Measurements from ENCODE around the gene CNTN4.

The CNTN4 gene

GRCh38 chr3:2701471-2701870 lies 602.8 kb downstream of the CNTN4 start:
- no peak for DNase-seq (ENCODE audit: low spot score)

DNA sequence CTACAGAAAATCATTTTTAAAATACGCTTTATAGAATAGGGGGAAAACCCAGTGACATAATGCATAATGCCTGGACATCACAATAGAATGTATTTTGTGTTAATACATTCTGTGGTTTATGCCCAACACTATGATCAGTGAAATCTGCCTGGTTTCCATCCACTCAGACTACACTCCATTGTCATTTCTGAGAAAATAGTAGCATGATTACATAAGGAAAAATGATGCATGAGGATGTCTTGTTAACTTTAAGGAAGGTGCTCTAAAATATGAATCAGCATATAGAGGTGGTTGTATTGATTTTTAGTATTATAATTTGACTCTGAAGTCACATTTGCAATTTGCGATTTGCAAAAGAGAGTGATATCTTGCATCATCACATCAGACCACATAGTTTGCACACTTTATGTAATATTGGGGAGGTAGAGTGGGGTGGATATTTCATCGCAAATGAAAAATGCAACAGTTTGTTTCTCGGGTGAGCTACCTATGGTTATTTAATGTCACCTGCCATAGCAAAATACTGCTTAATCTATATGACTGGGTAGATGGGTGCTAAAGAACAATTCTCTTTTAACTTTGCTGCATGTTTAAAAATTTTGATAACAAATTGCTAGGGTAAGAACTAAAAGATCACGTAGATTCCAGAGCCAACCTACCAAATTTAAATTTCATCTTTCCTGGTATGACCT lies 607.6 kb downstream of the CNTN4 start:
- no peak for DNase-seq (ENCODE audit: low spot score)

DNA sequence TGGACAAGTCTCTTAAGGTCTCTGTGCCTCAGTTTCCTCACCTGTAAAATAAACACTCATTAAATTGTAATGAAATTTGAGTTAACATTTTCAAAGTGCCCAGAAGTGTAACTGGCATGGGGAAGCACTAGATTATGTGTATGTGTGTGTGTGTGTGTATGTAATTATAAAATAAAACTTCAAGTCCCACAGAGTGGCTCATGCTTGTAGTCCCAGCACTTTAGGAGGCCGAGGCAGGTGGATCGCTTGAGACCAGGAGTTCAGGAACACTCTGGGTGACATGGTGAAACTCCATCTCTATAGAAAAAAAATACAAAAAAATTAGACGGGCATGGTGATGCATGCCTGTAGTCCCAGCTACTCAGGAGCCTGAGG lies 608.2 kb downstream of the CNTN4 start:
- no peak for DNase-seq (ENCODE audit: low spot score)

DNA sequence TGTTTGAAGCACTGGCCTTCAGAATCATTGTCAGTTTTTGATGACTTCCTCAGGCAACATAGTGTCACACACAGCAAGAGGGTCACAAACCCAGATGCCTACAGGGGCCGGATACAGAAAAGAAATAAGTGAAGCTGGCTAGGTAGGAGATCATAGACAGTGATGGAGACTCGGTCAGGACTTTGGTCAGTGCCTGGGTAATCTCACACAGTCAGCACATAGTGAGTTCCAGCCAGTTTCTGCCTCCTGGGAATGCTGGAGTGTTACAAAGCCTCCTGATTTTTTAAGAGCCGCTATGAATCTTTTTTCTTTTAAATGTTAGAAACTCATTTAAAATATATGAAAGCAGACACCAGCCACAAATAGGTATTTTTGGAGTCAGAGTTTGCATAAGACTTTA lies 612.4 kb downstream of the CNTN4 start:
- DNase-seq (ENCODE audit: low spot score): no peak

DNA sequence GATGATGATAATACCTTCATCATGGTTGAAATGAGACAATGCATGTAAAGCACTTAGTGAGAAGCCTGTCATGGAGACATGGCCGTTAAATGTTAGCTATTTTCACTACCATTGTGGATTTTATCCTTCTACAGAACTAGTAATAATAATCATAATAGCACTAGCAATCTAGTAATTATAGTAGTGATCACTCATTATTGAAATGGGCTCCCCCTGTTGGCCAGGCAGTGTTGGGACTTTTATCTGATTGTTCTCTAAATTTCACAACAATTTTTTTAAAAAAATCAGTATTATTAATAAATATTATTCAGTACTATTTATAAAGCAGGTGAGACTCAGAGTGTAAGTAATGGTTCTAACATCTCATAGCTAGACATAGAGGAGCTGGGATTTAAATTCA lies 615.3 kb downstream of the CNTN4 start:
- DNase-seq (ENCODE audit: low spot score): no peak

DNA sequence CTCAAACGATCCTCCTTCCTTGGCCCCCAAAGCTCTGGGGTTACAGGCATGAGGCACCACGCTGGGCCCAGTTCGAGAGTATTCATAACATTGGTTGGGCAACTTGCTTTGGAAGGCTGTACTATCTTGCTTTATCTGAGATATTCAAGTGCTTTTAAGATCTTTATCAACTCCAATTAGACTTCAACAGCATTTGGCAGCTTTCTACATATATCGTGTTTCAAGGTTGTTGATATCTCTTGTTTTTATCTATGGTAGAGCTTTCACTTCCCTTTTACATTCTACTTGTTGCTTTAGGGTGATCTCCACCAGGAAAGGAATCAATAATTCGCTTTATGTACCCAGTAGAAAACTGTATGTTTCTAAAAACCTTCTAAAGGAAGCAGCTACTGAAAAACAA lies 616.2 kb downstream of the CNTN4 start:
- DNase-seq (ENCODE audit: low spot score): no peak

DNA sequence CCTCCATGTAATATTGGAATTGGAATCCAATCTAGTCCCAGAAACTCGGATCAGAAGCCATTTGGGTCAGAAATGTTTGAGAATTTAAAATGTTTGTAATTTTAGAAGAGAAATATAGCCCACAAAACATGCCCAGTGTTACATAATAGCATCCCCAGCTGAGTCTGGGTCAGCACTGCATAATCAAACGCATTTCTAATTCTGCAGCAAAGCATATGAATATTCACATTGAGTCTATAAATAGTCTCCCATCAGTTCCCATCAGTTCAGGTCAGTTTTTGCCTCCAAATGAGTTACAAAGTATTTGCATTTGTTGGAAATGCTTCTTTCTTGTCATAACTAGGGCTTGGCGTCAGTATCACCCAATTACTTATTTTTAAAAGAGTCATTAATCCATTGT lies 628.4 kb downstream of the CNTN4 start:
- no peak for DNase-seq (ENCODE audit: low spot score)

- no peak for DNase-seq (ENCODE audit: low spot score)
Measured at GRCh38 chr3:2727610-2728318, 629.1 kb downstream of the CNTN4 start.

DNA sequence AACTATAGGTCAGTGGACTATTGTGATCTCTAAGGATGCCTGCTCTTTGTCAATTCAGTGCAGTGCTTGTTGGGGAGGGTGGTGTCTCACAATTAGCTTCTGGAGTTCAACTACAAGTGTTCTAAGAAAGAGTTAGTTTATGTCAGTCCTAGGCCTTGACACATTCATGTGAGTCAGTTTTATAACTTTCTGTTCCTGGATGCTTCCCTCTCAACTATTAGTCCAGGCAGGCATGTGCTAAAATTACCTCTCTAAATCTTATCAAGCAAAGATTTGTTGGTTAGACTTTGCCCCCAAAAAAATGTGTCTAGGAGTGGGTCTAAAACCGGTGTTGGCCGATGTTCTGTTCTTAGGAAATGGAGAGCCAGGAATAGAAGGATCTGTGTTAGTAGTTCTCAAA lies 633.2 kb downstream of the CNTN4 start:
- no peak for DNase-seq (ENCODE audit: low spot score)

- DNase-seq (ENCODE audit: low spot score): no peak
Measured at GRCh38 chr3:2735392-2735894, 636.8 kb downstream of the CNTN4 start.

DNA sequence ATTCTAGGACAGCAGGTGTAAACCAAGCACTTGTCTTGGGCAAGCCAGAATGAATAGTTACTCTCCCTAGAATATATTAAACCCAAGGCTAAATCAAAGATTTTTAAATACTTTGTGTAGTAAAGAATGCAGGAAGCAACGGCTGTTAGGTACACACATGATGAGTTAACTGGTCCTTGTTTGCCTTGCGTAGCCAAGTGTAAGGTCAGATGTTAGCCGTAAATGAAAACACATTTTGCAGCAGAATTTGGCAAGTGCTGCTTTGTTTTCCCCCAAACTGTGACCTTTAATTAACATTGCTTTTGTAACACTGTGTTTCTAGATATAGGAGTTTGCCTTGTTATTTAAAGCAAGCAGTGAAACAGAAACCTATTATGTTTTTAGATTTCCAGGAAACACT lies 642.9 kb downstream of the CNTN4 start:
- no peak for DNase-seq (ENCODE audit: low spot score)

DNA sequence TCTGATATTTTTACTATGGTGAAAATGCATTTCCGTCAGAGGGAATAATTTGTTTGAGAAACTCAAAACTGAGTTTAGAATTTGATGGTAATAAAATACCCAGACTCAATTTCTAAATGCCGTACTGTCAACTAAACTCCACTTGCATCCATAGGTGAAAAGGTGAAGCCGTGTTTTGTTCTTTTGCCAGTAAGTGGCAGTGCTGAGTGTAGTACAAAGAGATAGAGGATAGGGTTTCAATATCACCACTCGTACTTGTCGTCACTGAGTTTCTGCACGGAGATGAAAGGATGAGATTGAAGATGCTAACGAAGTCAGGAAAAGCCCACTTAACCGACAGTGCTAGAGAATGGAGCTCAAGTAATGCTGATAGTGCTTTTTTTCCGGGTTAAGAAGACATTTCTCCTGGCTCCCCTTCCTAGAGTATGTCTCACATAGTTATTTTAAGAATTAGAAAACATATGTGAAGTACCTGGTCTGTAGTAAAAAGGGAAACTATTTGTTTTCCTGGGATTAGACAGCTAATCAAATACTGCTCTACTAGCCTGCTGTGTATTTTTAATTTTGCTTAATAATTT lies 666.4 kb downstream of the CNTN4 start:
- peak; percentile 15 for DNase-seq (ENCODE audit: low spot score)

GRCh38 chr3:2770451-2770850 lies 671.8 kb downstream of the CNTN4 start:
- no peak for DNase-seq (ENCODE audit: low spot score)

DNA sequence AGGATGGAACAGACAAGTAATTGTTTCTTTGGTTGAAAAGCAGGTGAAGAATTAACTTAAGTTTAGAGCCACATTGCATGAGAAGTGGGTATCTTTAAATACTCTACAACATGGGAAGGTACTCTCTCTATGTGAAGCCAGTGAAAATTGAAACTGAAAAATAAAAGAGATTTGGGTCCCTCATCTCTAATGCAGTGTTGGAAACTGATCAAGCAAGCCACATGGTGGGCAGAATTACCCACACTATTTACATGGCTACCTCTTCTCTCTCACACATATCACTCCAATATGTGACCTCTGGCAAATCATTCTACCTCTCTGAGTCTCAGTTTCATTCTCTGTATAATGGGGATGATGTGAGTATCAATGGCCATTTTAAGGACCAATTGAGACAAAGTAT lies 672.5 kb downstream of the CNTN4 start:
- DNase-seq (ENCODE audit: low spot score): no peak

DNA sequence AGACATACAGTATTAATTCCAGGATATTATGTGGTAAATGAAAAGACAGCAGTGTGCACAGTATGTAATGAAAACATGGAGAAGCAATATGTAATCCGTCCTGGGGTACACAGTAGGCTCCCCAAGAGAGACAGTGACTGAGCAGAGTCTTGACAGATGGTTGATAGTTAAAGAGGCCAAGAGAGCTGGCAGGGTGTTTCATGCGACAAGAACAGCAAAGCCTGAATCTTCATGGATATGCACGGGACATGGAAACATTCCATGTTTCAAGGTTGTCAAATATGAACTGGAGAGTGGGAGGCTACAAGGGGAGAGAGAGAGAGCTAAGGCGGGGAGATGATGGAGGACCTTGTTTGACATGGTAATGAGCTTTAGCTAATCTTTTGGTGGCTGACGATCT lies 673.1 kb downstream of the CNTN4 start:
- no peak for DNase-seq (ENCODE audit: low spot score)

GRCh38 chr3:2772803-2773202 lies 674.1 kb downstream of the CNTN4 start:
- no peak for DNase-seq (ENCODE audit: low spot score)

DNA sequence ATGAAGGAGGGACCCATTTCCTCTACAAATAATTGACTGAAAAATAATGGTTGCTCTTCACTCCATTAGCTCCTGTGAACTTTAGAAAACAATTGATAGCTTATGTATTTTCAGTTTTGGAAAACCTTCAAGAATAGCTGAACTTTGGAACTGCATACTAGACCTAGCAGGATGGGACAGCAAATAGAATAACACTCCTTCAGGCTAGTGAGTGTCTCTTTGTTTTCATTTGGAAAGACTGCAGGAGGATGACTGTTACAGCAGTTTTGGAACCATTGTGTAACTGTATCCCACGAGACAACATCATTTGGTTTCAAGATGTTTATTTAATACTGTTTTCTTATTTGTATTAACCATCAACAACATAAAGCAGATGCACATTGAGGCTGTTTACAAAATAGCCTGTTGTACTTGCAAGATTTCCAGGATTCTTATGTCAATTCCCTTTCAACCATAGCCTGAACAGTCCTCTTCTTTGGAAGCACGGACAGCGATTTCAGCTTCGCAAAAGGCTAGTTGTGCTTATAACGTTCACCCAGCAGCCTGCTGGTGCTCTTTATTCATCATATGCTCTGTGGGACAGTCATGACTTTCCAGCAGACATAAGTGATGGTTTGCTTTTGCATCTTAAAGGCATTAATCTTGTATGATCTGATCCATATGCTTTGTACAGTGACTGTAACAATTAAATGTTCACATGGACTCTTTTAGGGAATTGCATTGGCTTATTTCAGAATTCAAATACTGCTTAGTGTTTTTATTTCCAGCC lies 676.0 kb downstream of the CNTN4 start:
- DNase-seq (ENCODE audit: low spot score): no peak

GRCh38 chr3:2783261-2783660 lies 684.6 kb downstream of the CNTN4 start:
- no peak for DNase-seq (ENCODE audit: low spot score)

- no peak for DNase-seq (ENCODE audit: low spot score)
Measured at GRCh38 chr3:2784627-2785026, 686.0 kb downstream of the CNTN4 start.

DNA sequence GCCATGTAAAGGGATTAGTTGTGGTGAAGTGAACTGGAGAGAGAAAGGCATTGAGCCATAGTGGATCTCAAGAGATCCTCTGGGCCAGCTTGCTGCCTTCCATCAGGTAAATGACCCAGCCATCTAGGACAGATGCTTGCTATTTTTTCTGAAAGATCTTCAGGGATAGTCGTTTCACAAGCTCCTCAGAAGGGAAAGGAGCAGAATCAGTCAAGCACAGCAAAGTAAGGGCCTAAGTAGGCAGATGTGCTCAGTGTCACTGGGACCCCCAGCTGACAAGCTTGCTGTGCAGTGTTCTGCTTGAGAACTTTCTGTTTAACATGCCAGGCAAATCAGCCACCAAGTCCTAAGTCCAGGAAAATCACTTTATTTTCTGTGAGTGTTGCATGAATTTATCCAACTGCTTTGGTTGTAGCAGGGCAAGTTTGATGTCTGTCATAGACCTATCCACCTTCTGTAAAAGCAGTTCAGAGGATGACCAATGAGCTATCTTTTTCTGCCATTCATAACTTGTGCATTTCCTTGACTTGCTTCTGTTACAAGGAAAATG lies 691.7 kb downstream of the CNTN4 start:
- no peak for DNase-seq (ENCODE audit: low spot score)

- DNase-seq (ENCODE audit: low spot score): no peak
Measured at GRCh38 chr3:2792432-2792831, 693.8 kb downstream of the CNTN4 start.

DNA sequence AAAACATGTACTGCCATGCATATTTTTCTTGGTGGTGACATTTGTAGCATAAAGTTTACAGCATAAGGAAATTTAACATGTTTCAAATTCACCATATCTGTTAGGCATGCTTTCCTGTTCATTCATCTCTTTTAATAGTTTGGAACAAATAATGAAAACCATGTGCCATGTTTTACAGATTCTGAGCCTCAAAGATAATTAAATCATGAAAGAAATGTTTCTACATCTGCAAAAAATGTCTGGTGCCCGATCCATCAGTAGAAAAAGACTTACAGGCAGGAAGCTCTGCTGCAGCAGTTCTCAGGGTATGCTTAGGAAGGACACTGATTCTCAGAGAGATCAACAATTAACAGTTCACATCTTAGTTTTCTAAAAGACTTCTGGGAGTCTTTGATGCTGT lies 695.3 kb downstream of the CNTN4 start:
- no peak for DNase-seq (ENCODE audit: low spot score)

Data from activated CD4-positive, alpha-beta T cell treated with anti-CD3 and anti-CD28 coated beads, Interleukin-2, Interleukin-4, amounts not matched to agents 100 ng/mL and 50 ng/mL, durations not matched to agents 16 hours and 8 hours (primary cell).